MM.1S (cell line): Measurements from ENCODE around the gene CABCOCO1.
"Not testable (repeated sequence)": the region's sequence is repeated elsewhere in the genome, so short reads cannot be mapped to it uniquely, and the experiment has no call there.

ENCODE experiments used
- DNase-seq: peaks from one replicate; pipeline ENCODE4 v3.0.0-alpha.2; 2015
- H2AFZ ChIP-seq: fragments of 300-600 bp; sonication (generic); 2 replicates; pipeline ENCODE4 v1.6.0; 2016; ENCODE audit warnings: antibody characterized with exemption, low read length
- H3F3A ChIP-seq: fragments of 300-600 bp; sonication (generic); 2 replicates; pipeline ENCODE4 v1.6.1; 2016; ENCODE audit warnings: mild to moderate bottlenecking, antibody characterized with exemption, low read length, moderate library complexity, mixed read lengths; ENCODE audit not compliant: insufficient read depth
- H3K27ac ChIP-seq: fragments of 300-600 bp; sonication (generic); 2 replicates; pipeline ENCODE4 v1.5.1; 2016; ENCODE audit warnings: mild to moderate bottlenecking, low read length
- H3K27me3 ChIP-seq: fragments of 300-600 bp; sonication (generic); replicated peaks from 2 replicates; pipeline ENCODE4 v1.6.0; 2016; ENCODE audit warnings: low read length; ENCODE audit not compliant: insufficient read depth
- H3K36me3 ChIP-seq: fragments of 300-600 bp; sonication (generic); replicated peaks from 2 replicates; pipeline ENCODE4 v1.6.1; 2016; ENCODE audit warnings: mild to moderate bottlenecking, low read length, mixed read lengths; ENCODE audit not compliant: insufficient read depth
- H3K4me1 ChIP-seq: fragments of 300-600 bp; sonication (generic); 2 replicates; pipeline ENCODE4 v1.6.1; 2016; ENCODE audit warnings: low read length, mixed read lengths
- H3K4me2 ChIP-seq: fragments of 300-600 bp; sonication (generic); 2 replicates; pipeline ENCODE4 v1.6.0; 2016; ENCODE audit warnings: low read depth, low read length
- H3K4me3 ChIP-seq: fragments of 300-600 bp; sonication (generic); 2 replicates; pipeline ENCODE4 v1.5.1; 2016; ENCODE audit warnings: low read length, mixed read lengths
- H3K79me2 ChIP-seq: fragments of 300-600 bp; sonication (generic); 2 replicates; pipeline ENCODE4 v1.6.1; 2016; ENCODE audit warnings: mixed run types, low read length, mixed read lengths
- H3K9ac ChIP-seq: fragments of 300-600 bp; sonication (generic); 2 replicates; pipeline ENCODE4 v1.6.1; 2016; ENCODE audit warnings: low read length, mixed read lengths
- H3K9me2 ChIP-seq: fragments of 300-600 bp; sonication (generic); replicated peaks from 2 replicates; pipeline ENCODE4 v1.6.1; 2016; ENCODE audit warnings: mild to moderate bottlenecking, low read length, mixed read lengths; ENCODE audit not compliant: insufficient read depth
- H3K9me3 ChIP-seq: fragments of 300-600 bp; sonication (generic); replicated peaks from 2 replicates; pipeline ENCODE4 v1.6.1; 2016; ENCODE audit warnings: mild to moderate bottlenecking, low read length, mixed read lengths; ENCODE audit not compliant: insufficient read depth
- H4K20me1 ChIP-seq: fragments of 300-600 bp; sonication (generic); 2 replicates; pipeline ENCODE4 v1.6.1; 2016; ENCODE audit warnings: mild to moderate bottlenecking, low read length, moderate library complexity, mixed read lengths; ENCODE audit not compliant: insufficient read depth
- EZH2 ChIP-seq: fragments of 300-600 bp; sonication (generic); optimal IDR thresholded peaks from 2 replicates; pipeline ENCODE3; 2017; ENCODE audit warnings: low read depth, mild to moderate bottlenecking, antibody characterized with exemption, low read length, mixed read lengths
- EZH2phosphoT487 ChIP-seq: fragments of 300-600 bp; sonication (generic); IDR thresholded peaks from 2 replicates; pipeline ENCODE4 v1.6.1; 2018; ENCODE audit warnings: antibody characterized with exemption, low read length
- TF ChIP-seq, protein P1 (sequence below): fragments of 300-600 bp; sonication (generic); IDR thresholded peaks from 2 replicates; pipeline ENCODE4 v1.5.1; 2016; ENCODE audit warnings: antibody characterized with exemption, low read length, mixed read lengths

The CABCOCO1 gene

DNA sequence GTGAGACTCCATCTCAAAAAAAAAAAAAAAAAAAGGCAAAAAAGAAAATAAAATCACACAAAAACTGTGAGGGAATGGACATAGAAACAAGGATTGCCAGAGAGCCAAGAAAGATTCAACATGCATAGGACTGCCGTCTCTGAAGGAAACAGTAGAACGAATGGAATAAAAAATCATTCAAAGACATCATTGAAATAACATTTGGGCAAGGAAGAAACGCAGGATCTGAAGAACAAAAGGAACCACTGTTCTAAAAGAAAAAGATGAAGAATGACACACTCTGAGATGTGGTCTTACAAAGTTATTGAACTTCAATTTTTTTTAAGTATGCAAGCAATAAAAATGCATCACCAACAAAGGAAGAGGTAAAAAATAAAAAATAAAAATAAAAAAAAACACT, 57.2 kb downstream of the CABCOCO1 start:
- Histone ChIP-seq H3K79me2 (no peaks in the 10 kb centered on the region), H3K9me3 (no peaks in the 10 kb centered on the region), H4K20me1 (no peaks in the 10 kb centered on the region), H3K4me2 (no peak overlapping the region), H3K4me3 (no peak overlapping the region), H3K27ac (no peak overlapping the region), H2AFZ (no peak overlapping the region), H3K4me1 (no peaks in the 10 kb centered on the region), H3K9me2 (no peaks in the 10 kb centered on the region), H3K9ac (no peak overlapping the region), H3K27me3 (no peaks in the 10 kb centered on the region), H3F3A (no peaks in the 10 kb centered on the region), H3K36me3 (no peaks in the 10 kb centered on the region)
- DNase-seq = no peak
- TF ChIP-seq, protein P1, sequence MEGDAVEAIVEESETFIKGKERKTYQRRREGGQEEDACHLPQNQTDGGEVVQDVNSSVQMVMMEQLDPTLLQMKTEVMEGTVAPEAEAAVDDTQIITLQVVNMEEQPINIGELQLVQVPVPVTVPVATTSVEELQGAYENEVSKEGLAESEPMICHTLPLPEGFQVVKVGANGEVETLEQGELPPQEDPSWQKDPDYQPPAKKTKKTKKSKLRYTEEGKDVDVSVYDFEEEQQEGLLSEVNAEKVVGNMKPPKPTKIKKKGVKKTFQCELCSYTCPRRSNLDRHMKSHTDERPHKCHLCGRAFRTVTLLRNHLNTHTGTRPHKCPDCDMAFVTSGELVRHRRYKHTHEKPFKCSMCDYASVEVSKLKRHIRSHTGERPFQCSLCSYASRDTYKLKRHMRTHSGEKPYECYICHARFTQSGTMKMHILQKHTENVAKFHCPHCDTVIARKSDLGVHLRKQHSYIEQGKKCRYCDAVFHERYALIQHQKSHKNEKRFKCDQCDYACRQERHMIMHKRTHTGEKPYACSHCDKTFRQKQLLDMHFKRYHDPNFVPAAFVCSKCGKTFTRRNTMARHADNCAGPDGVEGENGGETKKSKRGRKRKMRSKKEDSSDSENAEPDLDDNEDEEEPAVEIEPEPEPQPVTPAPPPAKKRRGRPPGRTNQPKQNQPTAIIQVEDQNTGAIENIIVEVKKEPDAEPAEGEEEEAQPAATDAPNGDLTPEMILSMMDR = no peak
- TF ChIP-seq EZH2 = no peak
- no peak for TF ChIP-seq EZH2phosphoT487

DNA sequence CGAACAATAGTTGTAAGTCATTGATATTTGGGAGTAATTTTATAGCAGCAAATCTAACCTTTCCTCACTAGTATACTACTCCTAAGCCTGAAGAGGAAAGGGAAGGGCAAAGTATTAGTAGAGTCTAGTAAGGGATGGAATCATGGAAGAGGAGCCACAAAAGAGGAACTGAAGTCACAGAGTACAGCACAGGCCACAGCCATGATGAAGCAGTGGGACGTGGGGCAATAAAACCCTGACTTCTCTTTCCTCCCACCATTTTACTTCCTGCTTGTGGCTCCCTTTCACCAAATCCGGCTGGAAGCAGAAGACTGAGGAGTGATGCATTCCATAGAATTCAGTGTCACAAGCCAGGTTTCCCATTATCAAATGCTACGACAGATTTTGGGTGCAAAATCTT, 58.7 kb downstream of the CABCOCO1 start:
- no peaks in the 10 kb centered on the region for H4K20me1 ChIP-seq
- H3K9me2 ChIP-seq = no peaks in the 10 kb centered on the region
- H3K9me3 ChIP-seq = no peaks in the 10 kb centered on the region
- TF ChIP-seq EZH2phosphoT487 (no peak), EZH2 (no peak)
- TF ChIP-seq, protein P1 = no peak
- no peaks in the 10 kb centered on the region for H3K4me1 ChIP-seq
- H3K4me3 ChIP-seq = no peak overlapping the region
- no peak for DNase-seq
- H3K4me2 ChIP-seq = no peak overlapping the region
- no peaks in the 10 kb centered on the region for H3K79me2 ChIP-seq
- H3K27ac ChIP-seq = no peak overlapping the region
- H2AFZ ChIP-seq = no peak overlapping the region
- H3F3A ChIP-seq = no peaks in the 10 kb centered on the region
- no peaks in the 10 kb centered on the region for H3K36me3 ChIP-seq
- H3K27me3 ChIP-seq = no peaks in the 10 kb centered on the region
- H3K9ac ChIP-seq = no peak overlapping the region

DNA sequence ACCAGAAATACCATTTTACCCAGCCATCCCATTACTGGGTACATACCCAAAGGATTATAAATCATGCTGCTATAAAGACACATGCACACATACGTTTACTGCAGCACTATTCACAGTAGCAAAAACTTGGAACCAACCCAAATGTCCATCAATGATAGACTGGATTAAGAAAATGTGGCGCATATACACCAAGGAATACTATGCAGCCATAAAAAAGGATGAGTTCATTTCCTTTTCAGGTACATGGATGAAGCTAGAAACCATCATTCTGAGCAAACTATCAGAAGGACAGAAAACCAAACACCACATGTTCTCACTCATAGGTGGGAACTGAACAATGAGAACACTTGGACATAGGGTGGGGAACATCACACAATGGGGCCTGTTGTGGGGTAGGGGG, 62.5 kb downstream of the CABCOCO1 start:
- H3K27ac ChIP-seq, H3K9ac ChIP-seq, H3K27me3 ChIP-seq, H3K9me3 ChIP-seq, H3K36me3 ChIP-seq, H3K4me2 ChIP-seq, DNase-seq, H2AFZ ChIP-seq, H3K79me2 ChIP-seq, H3F3A ChIP-seq, H3K9me2 ChIP-seq, H3K4me1 ChIP-seq, H3K4me3 ChIP-seq, H4K20me1 ChIP-seq: not testable (repeated sequence)

DNA sequence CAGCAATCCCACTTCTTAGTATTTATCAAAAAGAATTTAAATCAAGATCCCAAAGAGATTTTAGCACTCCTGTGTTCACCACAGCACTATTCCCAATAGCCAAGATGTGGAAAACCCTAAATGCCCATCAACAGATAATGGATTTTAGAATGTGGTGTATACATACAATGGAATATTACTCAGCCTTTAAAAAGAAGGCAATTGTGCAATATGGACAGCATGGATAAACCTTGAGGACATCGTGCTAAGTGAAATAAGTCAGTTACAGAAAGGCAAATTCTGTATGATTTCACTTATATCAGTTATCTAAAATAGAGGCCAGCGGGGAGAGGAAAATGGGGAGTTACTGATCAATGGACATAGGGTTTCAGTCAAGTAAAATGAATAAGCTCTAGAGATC, 66.9 kb downstream of the CABCOCO1 start:
- Histone ChIP-seq H3K27me3 (no peaks in the 10 kb centered on the region), H3K27ac (no peak overlapping the region), H4K20me1 (no peaks in the 10 kb centered on the region), H3K9me3 (no peaks in the 10 kb centered on the region), H3K4me1 (no peaks in the 10 kb centered on the region), H3K9ac (no peak overlapping the region), H3K4me2 (no peak overlapping the region), H3K9me2 (no peaks in the 10 kb centered on the region), H2AFZ (no peak overlapping the region), H3F3A (no peaks in the 10 kb centered on the region), H3K4me3 (no peak overlapping the region), H3K79me2 (no peaks in the 10 kb centered on the region), H3K36me3 (no peaks in the 10 kb centered on the region)
- TF ChIP-seq, protein P1 = no peak
- TF ChIP-seq EZH2phosphoT487 (no peak), EZH2 (no peak)
- no peak for DNase-seq
